Stimulated activated CD4-positive, alpha-beta T cell treated with anti-CD3 and anti-CD28 coated beads, Interleukin-4, amount 100 ng/mL, for 1 hour (primary cell): ENCODE data around the gene SLC34A1.
"Not testable (repeated sequence)": the region's sequence is repeated elsewhere in the genome, so short reads cannot be mapped to it uniquely, and the experiment has no call there.

Experiments
- DNase-seq: peaks from one replicate; pipeline ENCODE4 v3.0.0-alpha.2; 2020

SLC34A1 gene

DNA sequence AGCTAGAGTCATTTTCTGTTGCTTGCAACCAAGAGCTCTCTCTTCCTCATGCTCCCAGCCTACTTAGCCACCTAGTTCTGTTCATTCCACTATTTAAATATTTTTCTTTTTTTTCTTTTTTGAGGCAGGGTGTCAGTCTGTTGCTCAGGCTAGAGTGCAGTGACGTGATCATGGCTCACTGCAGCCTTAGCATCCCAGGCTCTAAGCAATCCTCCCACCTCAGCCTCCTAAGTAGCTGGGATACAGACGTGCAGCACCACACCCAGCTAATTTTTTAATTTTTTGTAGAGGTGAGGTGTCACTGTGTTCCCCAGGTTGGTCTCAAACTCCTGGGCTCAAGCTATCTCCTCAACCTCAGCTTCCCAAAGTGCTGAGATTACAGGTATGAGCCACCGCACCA is 30.2 kb downstream of the SLC34A1 start:
- DNase-seq, result no peak

DNA sequence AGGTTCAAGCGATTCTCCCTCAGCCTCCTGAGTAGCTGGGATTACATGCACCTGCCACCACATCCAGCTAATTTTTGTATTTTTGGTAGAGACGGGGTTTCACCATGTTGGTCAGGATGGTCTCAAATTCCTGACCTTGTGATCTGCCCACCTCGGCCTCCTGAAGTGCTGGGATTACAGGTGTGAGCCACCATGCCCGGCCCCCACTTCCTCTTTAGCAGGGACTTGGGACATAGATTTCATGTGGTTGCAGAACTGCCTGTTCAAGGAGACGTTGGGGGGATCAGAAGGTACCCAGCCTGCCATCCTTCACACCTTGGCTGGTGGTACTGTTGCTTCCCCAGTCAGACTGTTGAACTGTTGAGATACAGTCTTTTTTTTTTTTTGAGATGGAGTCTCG is 32.8 kb downstream of the SLC34A1 start:
- not testable (repeated sequence) for DNase-seq

DNA sequence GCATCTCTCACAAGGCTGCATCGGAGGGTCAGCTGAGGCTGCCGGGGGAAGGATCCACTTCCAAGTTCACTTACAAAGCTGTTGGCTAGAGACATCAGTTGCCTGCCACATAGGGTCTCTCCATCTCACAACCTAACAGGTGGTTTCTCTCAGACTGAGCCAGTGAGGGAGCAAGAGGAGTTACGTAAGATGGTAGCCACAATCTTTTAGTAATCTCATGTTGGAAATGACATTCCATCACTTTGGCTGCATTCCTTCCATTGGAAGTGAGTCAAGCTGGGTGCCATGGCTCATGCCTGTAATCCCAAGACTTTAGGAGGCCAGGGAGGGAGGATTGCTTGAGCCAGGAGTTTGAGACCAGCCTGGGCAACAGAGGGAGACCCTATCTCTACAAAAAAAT is 34.8 kb downstream of the SLC34A1 start:
- DNase-seq, result no peak

DNA sequence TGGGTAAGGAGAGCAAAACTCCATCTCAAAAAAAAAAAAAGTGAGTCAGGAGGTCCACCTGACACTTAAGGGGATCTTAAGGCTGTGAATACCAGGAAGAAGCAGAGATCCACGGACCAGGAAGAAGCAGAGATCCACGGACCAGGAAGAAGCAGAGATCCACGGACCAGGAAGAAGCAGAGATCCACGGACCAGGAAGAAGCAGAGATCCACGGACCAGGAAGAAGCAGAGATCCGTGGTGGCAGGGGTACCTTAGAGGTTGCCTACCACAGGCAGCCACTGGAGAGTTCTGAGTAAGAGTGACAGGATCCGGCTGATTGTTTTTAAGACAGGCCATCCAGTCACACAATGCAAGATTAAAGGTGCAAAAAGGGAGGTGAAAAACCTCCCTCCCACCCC is 36.2 kb downstream of the SLC34A1 start:
- not testable (repeated sequence) for DNase-seq

DNA sequence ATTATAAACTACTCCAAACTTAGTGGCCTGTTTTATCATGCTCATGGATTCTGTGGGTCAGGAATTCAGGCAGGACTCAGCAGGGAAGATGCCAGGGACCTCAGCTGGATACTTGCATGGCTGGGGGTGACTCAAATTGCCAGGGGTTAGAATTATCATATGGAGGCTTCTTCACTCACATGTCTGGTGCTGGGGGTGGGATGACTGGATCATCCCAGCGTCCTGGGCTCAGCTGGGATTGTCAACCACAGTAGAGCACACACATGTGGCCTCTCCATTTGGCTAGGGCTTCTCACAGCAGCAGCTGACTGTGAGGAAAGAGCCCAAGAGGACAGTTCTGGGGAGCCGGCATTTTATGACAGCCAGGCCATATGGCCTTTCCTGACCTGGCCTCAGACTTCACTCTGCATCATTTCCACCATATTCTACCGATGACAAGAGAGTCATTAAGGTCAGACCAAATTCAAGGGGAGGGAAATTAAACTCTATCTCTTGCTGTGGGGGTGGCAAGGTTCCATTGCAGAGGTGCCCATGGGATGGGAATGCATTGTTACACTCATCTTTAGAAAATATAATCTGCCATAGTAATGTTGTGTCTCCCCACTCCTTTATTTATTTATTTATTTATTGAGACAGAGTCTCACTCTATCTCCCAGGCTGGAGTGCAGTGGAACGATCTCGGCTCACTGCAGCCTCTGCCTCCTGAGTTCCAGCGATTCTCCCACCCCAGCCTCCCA is 37.0 kb downstream of the SLC34A1 start:
- no peak for DNase-seq

DNA sequence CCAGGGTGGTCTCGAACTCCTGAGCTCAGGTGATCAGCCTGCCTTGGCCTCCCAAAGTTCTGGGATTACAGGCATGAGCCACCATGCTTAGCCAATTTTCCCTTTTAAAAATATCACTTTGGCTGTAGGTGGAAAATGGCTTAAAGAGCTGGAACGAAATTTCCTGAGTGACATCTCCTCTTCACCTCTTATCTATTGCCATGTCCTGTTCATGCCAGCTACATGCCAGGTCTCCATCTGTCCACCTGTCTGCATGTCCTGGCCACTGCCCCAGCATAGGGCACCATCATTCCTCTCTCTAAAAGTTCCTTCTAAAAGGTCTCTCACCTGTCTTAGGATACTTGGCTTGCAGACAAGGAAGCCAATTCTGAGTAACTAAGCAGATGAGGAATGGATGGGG is 39.4 kb downstream of the SLC34A1 start:
- DNase-seq, result no peak

DNA sequence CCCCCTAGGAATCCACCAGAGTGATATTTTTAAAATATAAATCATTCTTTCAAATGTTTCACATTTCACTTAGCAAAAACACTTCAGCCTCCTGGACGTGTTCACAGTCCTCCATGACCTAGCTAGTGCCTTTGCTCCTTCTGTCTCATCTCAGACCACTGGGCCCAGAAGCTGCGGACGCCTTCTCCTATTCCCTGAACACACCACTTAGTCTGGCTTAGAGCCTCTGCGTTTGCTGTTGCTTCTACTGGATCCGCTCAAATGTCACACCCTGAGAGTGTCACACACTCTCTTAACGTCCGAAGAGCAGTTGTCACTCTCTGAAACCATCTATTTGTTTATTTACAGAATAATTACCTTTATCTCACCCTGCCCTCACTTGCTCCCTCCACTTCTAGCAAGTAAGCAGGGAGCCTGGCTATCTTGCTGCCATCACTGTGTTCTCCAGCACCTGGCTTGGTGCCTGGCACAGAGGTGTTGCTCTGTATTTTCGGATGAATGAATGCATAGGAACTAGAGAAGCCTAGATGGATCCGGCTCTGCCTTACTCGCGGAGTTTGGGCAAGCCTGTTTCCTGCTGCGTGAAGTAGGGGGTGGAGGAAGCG is 41.1 kb downstream of the SLC34A1 start:
- DNase-seq, result no peak

DNA sequence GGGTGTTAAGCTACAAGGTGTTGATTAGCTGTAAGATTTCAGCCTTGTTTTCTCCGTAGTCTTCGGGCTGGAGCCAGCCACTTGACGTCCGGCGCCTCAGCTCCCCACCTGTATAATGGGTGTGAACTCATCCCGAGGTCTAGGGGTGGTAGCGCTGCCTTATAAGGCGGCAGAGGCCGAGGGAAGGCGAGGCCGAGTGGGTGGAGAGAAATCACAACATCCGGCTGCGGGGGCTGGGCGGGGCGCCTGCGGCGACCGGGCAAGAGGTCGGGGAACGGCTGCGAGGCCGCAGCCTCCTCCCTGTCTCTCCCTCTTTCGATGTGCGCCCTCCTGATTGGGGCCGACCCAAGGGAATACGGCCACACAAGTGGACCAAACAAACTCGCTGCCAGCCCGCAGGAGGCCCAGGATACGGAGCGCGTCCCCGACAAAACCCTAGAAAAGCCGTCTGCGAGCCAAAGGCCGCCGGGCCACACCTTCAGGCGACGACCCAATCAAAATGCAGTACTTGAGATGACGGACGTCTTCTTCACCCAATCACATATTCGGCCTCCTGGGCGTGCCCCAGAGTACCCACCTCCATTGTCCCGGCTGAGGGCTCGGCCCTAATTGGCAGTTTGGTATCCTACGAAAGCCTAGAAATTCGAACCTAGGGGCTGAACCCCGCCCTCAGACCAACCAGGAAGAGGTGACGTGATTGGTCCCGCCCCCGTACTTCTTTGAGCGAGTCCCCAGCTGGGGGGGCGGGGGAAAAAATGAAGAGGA is 41.7 kb downstream of the SLC34A1 start:
- peak; percentile 98 for DNase-seq

DNA sequence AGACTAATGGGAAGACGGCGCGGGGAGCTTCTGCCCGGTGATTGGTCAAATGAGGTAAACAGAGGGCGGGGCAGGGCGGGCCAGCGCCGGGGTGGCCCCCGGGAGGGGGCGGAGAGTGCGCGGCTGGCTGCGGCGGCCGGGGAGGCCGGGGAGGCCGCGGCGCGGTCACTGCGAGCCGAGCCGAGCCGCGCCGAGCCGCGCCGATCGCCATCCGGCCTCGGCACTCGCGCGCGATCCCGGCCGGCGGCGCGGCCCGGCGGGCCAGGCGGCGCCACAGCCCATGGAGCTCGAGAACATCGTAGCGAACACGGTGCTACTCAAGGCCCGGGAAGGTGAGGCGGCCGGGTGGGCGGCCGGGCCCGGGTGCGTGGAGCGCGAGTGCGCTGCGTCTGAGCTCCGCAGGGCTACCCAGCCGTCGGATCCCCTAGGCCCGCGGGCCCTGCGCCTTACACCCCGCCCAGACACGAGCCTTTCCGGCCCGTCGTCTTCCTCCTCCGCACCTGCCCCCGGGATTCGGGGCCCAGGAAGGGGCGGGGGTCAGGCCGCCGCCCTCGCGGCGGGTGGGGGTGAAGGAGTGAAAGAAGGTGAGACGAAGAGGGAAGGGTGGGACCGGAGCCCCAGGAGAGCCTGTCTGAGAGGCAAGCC is 42.5 kb downstream of the SLC34A1 start, which contains the start of gene GRK6:
Gene GRK6 (plus strand): TSS at position 111 of the 645 bp plus-strand sequence. CDS start 170 bp downstream, at position 281.
- peak; percentile 72 for DNase-seq

DNA sequence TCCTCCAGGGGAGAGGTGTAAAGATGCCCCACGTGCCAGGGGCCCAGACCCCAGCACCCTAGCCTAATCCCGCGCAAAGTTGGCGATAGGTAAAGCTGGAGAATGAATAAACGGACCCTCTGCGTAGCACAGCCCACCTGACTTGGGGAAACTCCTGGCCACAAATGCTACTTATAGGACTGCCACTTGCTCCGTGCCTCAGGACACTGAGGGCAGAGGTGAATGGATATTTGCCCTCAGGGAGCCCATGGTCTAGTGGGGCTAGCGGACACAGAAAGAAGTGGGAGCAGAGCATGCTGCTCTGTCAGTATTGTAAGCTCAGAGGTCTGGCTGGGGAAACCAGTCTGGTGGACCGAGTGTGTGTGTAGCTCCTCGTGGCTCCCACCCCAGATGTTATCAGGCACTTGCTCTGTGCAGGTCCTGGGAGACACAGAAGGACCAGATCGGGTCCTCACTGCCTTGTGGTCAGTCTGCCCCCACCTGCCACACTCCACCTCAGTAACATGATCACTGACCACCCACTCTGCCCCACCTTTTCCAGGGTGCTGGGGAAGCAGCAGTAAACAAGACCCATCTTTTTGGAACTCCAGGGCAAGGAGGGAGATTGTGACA is 43.1 kb downstream of the SLC34A1 start:
- no peak for DNase-seq

DNA sequence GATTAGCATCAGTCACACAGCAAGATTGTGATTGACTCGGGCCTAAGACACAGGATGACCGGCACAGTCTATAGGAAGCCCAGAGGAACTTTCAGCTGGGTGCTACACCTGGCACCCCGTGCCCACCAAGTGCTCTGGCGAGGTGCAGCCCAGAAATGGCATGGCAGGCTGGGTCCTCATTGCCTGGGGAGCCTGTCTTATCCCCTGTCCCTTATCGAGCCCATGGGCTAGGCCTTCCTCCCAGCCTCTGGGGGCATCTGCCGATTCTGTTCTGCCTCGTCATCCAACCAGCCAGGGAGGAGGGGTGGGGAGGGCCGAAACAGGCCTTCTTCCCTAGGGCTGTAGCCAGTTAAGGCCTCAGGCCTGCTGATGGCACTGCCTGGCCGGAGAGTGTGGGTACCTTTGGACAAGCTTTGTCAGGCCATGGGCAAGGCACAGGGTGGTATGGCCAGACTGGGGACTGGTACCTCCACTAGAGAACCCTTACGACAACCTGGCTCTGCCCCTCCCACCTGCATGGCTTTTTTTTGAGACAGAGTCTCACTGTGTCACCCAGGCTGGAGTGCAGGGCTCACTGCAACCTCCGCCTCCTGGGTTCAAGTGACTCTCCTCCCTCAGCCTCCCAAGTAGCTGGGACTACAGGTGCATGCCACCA is 43.8 kb downstream of the SLC34A1 start:
- DNase-seq, result no peak

DNA sequence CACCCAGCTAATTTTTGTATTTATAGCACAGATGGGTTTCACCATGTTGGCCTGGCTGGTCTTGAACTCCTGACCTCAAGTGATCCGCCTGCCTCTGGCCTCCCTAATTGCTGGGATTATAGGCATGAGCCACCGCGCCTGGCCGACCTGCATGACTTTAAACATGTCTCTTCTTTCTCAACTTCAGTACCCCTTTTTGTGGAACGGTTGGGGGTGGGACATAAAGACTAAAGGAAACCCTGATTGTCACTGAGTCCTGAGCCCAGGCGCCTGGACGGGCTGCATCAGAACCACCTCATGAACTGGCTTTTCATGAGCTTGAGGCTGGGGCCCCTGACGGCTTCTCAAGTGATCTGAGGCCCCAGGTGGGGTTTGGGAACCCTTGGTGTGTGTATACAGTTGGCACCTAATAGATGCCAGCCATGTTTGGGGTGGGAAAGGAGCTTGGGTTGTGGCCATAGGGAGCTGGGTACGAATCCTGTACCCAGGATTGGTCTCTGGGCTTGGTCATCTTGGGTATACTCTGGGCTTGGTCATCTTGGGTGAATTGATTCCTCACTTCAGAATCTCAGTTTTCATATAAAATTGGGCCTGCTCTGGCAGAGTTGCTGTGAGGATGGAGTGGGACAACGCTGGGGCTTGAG is 44.5 kb downstream of the SLC34A1 start:
- no peak for DNase-seq

DNA sequence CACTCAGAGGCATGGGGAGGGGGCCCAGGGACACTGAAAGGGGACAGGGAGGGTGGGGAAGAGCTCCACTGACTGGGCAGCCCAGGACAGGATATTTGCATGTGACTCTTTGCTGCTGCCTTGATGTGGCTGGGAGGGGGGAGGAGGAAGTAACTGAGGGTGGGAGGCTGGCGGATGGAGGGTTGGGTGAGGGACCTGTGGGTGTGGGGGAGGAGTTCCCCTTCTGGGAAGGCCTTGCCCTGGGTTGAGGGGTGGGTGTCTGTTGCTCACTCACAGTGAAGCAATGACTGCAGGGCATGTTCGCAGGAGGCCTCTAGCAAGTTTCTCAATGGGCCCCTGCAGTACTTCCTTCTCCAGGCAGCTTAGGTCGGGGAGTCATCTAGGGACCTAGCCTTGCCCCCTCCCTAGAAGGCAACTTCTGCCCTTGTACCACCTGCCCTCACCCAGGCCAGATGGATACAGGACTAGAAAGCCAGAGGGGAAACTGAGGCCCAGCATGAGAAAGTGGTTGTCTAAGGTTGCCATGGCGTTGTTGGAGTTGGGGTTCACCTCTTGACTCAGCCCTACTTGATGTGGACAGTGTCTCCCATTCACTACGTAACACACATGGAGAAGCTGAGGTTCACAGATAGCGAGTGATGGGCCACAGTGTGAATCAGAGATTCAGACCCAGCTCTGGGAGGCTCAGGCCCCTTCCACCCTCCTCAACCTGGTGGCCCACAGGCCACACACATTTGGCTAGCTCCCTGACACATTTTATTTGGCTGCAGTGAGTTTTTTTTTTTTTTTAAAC is 45.2 kb downstream of the SLC34A1 start:
- DNase-seq, result peak; percentile 83

DNA sequence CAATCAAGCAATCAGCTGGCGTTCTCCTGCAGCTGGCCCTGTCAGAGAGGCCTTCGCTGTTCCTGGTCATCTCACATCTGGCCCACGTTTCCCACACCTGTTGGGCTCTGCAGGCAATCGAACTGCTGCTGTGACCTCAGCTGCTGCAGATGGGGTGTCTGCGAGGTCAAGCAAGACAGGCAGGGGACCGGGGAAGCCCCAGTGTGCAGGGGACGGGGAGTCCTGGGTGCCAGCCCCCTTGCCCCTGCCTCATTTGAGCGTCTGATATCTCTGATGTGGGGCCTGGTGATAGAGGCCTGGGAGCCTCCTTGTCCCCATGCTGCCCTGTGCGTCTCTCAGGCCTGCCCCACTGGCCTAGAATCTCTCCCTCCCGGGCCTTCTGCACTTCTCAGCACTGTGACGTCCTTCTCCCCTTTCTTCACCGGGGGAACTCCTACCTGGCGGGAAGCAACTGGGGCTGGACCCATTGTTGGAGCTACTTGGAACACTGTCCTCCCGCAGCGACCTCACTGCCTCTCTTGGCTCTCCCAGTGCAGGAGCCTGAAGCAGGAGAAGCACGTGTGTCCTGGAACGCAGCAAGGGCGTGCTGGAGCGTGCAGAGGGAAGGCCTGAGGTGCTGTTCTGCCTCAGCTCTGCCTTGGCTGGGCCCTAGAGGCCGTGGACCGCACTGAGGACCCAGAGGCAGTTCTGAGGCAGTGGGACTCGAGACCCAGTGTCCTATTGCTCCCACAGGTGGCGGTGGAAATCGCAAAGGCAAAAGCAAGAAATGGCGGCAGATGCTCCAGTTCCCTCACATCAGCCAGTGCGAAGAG is 46.1 kb downstream of the SLC34A1 start:
- peak; percentile 7 for DNase-seq

DNA sequence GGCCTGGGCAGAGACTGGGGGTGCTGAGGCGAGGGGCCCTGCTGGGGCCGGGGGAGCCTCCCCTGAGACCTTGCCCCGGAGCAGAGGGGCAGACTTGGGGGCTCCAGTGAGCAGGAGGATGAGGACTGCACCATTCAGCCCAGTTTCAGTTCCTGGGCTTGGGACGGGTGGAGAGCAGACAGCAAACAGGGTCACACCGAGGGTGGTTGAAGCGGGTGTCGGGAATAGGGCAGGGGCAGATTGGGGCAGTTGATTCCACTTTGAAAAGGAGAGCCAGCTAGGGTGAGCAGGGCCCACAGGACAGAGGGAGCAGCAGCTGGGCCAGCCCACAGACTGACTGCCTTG is 46.7 kb downstream of the SLC34A1 start:
- peak; percentile 15 for DNase-seq

DNA sequence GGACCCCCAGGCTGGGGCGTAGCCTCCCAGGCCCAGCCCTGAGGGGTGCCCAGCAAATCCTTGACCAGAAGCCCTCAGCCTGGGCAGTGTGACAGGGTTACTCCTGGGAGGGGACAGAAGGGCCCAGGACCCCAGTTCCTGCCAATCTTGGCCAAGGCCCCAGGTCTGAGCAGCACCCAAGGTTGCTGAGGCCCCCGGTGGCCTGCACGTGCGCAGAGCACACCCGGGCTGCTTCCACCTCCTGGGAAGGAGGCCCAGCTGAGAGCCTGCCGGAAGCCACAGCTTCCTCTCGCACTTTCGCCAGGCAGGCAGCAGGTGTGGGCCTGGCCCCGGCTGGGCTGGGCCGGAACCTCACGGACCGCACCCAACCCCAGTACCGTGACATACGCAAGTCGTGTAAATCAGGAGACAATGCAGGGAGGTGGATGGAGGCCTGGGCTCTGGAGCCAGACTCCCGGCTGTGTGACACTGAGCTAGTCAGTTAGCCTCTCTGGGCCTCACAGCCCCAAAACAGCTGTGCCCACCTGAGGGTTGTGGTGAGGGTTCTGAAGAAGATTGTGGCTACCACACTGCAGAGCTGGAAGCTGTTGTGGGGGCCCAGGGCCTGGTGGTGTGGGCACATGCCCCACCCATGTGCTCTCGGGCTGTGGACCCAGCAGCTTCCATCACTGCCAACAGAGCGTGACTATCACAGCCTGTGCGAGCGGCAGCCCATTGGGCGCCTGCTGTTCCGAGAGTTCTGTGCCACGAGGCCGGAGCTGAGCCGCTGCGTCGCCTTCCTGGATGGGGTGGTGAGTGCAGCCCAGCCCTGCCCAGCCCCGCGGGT is 47.3 kb downstream of the SLC34A1 start:
- DNase-seq, result peak; percentile 59

DNA sequence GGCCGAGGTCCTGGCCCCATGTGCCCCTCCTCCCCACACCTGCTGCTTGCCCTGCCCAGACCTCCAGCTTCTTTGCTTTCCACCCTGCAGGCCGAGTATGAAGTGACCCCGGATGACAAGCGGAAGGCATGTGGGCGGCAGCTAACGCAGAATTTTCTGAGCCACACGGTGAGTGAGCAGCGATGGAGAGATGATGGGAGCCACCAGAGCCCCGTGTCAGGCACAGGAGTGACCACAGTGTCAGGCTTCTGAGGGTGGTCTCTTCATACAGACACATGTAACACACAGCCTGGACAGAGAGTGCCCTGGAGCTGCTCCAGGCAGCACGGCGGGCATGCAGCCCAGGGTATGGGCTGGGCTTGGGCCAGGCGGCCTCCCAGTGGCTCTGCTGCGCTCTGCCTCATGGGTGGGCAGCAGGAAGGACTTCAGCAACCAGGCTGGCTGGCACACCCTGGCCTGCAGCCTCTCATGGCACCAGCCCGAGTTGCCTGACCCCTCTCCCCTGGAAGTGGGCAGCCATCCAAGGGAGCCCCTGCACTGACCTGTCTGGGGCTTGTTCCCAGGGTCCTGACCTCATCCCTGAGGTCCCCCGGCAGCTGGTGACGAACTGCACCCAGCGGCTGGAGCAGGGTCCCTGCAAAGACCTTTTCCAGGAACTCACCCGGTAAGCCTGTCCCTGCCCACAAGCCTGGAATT is 48.1 kb downstream of the SLC34A1 start:
- peak; percentile 60 for DNase-seq

DNA sequence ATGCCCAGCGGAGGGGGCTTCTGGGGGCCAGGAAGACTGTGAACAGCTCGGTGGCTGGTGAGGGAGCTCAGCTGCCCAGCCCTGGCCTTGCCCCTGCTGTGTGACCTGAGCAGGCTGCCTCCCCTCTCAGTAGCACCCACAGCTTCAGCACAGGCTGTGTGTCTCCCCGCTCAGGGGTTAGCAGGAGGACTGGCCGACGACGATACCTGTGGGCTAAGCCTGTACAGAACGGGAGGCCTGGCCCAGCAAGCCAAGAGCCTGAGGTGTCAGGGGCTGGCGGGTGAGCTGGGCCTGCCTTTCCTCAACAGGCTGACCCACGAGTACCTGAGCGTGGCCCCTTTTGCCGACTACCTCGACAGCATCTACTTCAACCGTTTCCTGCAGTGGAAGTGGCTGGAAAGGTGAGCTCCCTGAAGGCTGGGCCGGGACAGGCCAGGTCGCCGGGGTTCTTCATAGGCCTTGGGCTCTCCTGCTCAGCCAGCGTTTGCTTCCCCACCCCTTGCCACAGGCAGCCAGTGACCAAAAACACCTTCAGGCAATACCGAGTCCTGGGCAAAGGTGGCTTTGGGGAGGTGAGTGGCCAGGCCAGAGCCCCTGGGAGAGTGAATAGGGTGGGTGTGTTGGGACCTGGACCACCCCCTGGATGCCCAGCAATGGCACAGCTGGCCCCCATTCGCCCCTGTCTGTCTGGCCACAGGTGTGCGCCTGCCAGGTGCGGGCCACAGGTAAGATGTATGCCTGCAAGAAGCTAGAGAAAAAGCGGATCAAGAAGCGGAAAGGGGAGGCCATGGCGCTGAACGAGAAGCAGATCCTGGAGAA is 48.8 kb downstream of the SLC34A1 start:
- DNase-seq, result no peak
